HepG2 (cell line): ENCODE measurements around the gene CAMK2G. TPM values are rescaled to one million over a fixed set of nuclear protein-coding genes. Genes with fewer than 3 reads are reported as not detected.

Experiments used
- ATAC-seq: fragments of 200-7000 bp; cut with Tn5 transposase; 3 replicates; pipeline ENCODE4 v1.9.1; 2020; ENCODE audit warnings: mild to moderate bottlenecking, moderate library complexity
- BruUV-seq: library from RNA; stranded (reverse); fragments of 400-500 nt; replicated peaks from 2 replicates; lab custom pipeline; 2021; lab: Mats Ljungman, UMichigan
- CTCF ChIA-PET: fragments of 300-600 bp; formaldehyde crosslinking; extraction: SDS; loops from one replicate; lab custom pipeline; 2021; ENCODE audit warnings: low total read pairs, inconsistent platforms, low intra/inter-chr PET ratio; lab: Yijun Ruan, JAX
- POLR2A ChIA-PET: fragments of 350-600 bp; sonication (Branson Sonifier 250); formaldehyde crosslinking; loops from one replicate; lab custom pipeline; 2020; ENCODE audit warnings: antibody characterized with exemption, inconsistent platforms; lab: Yijun Ruan, JAX
- DNase-seq: peaks from one replicate; pipeline ENCODE4 v3.0.0-alpha.2; 2015; ENCODE audit warnings: low spot score
- FAIRE-seq: peaks from 3 replicates; lab custom pipeline; 2011; peaks lifted over from hg19 to GRCh38; lab: Jason Lieb, UNC
- H2AFZ ChIP-seq: one replicate; pipeline ENCODE4 v1.6.1; 2011; ENCODE audit warnings: low read length, inconsistent platforms
- H3K27ac ChIP-seq: fragments of 300-600 bp; 3 replicates; pipeline ENCODE4 v1.8.0; 2011; ENCODE audit warnings: mixed run types, mild to moderate bottlenecking, mixed read lengths, low read length, inconsistent platforms; ENCODE audit not compliant: insufficient read depth; ENCODE audit errors: extremely low read length
- H3K27me3 ChIP-seq, 2 experiments: fragments of 200-600 bp in 1 of 2; 2 replicates in 1 of 2; 3 replicates in 1 of 2; pipeline versions ENCODE4 v1.6.0 to v1.8.0; 2011; ENCODE audit warnings: low read length in 2 of 2, mild to moderate bottlenecking in 2 of 2, moderate library complexity in 2 of 2, inconsistent platforms in 1 of 2; ENCODE audit not compliant: insufficient read depth in 2 of 2, control insufficient read depth in 1 of 2
- H3K36me3 ChIP-seq, 2 experiments: fragments of 200-600 bp in 1 of 2; replicated peaks in 1 of 2; 2 replicates in 1 of 2; 3 replicates in 1 of 2; pipeline versions ENCODE4 v1.5.1 to v1.8.0; 2011; ENCODE audit warnings: low read length in 2 of 2, inconsistent platforms in 1 of 2; ENCODE audit not compliant: insufficient read depth in 2 of 2, control insufficient read depth in 1 of 2
- H3K4me1 ChIP-seq: 2 replicates; pipeline ENCODE4 v1.5.1; 2012; ENCODE audit warnings: low read length, inconsistent platforms; ENCODE audit not compliant: insufficient read depth
- H3K4me2 ChIP-seq: 2 replicates; pipeline ENCODE4 v1.6.0; 2011; ENCODE audit warnings: low read depth, low read length, inconsistent platforms
- H3K4me3 ChIP-seq, 3 experiments: fragments of 200-600 bp in 1 of 3; sonication (generic), shearing (Covaris generic) in 1 of 3; replicated peaks in 1 of 3; 2 replicates each; pipeline ENCODE4 v1.5.1; 2011 to 2016; ENCODE audit warnings: low read length in 3 of 3, inconsistent platforms in 2 of 3, low read depth in 2 of 3, mild to moderate bottlenecking in 2 of 3, control low read depth in 1 of 3, mixed read lengths in 1 of 3; ENCODE audit not compliant: insufficient read depth in 1 of 3
- H3K79me2 ChIP-seq: one replicate; pipeline ENCODE4 v1.6.1; 2011; ENCODE audit warnings: low read length, inconsistent platforms; ENCODE audit not compliant: insufficient read depth
- H3K9ac ChIP-seq: 2 replicates; pipeline ENCODE4 v1.6.0; 2011; ENCODE audit warnings: mild to moderate bottlenecking, low read depth, low read length, inconsistent platforms; ENCODE audit not compliant: insufficient read depth
- H3K9me3 ChIP-seq: 2 replicates; pipeline ENCODE4 v1.5.1; 2012; ENCODE audit warnings: mild to moderate bottlenecking, low read length
- H4K20me1 ChIP-seq: 2 replicates; pipeline ENCODE4 v1.6.0; 2011; ENCODE audit warnings: inconsistent platforms, mild to moderate bottlenecking, low read length, moderate library complexity; ENCODE audit not compliant: insufficient read depth
- GATAD1 ChIP-seq: IDR thresholded peaks from 2 replicates; pipeline ENCODE4 v1.6.1; 2016; ENCODE audit warnings: missing genetic modification reagents, missing compliant biosample characterization
- ZFX ChIP-seq: sonication (generic); formaldehyde crosslinking; IDR thresholded peaks from 2 replicates; pipeline ENCODE4 v1.4.0; 2020; ENCODE audit warnings: mild to moderate bottlenecking, low read depth, missing genetic modification reagents, moderate library complexity
- ZZZ3 ChIP-seq: sonication (generic); formaldehyde crosslinking; IDR thresholded peaks from 2 replicates; pipeline ENCODE4 v1.4.0; 2020; ENCODE audit warnings: missing genetic modification reagents, mild to moderate bottlenecking, borderline replicate concordance
- WGBS: methylation state at CpG from one replicate; pipeline ENCODE4 v1.1.6; 2017; ENCODE audit warnings: low lambda C conversion rate; 5-methylcytosine and 5-hydroxymethylcytosine counted together
- in situ Hi-C: cut with HindIII; loops from 2 replicates; pipeline ENCODE4 v1.10.0; 2017; ENCODE audit warnings: low pct_unique_long_range_greater_than_20kb; ENCODE audit not compliant: extremely low pct_ligation_motif_present
- intact Hi-C: fragments of 100-400 bp; cut with micrococcal nuclease; formaldehyde crosslinking; loops from one replicate; pipeline ENCODE4 v1.10.0; 2022; ENCODE audit not compliant: unreplicated experiment
- polyA plus RNA-seq, 8 experiments: library from polyadenylated mRNA; depleted of rRNA in 3 of 8; stranded (reverse) in 7 of 8; unstranded in 1 of 8; fragments of >200 nt; fragmentation: Illumina TruSeq in 4 of 8; extraction: Trizol in 4 of 8; gene quantifications; 2 replicates each; pipeline versions ENCODE4 v1.2.1 to v1.2.3, GENCODE V29; 2011 to 2016; ENCODE audit warnings: low read depth in 4 of 8, missing spikeins in 1 of 8, mixed read lengths in 1 of 8; ENCODE audit not compliant: insufficient read depth in 1 of 8
- total RNA-seq, 5 experiments: library from RNA; depleted of rRNA; stranded (reverse); fragments of >200 nt; fragmentation: Illumina TruSeq; extraction: Trizol; gene quantifications; 2 replicates each; pipeline ENCODE4 v1.2.3, GENCODE V29; 2016; ENCODE audit warnings: low read depth in 1 of 5
- TF ChIP-seq, protein P1 (sequence below): sonication (generic); formaldehyde crosslinking; IDR thresholded peaks from 2 replicates; pipeline ENCODE4 v1.4.0; 2020; ENCODE audit warnings: missing genetic modification reagents, mild to moderate bottlenecking, borderline replicate concordance

Gene CAMK2G
- total and polyA plus RNA-seq, 2 of the 13 experiments (the other 11 are each of a cell fraction or from before 2014, with no cell fraction given), result 15.9 to 18.8 TPM

GRCh38 chr10:73853196-73853595, 21.2 kb downstream of the CAMK2G start:
- POLR2A ChIA-PET, result interaction anchor here (1.8 kb wide), 1 partner anchor 13 kb away, joined by 6 read pairs; no protein-coding TSS in a partner anchor
- no peak for DNase-seq
- BruUV-seq, result no TSS peak
- TF ChIP-seq GATAD1 (CRISPR knock-in tag), result no peak
- TF ChIP-seq ZFX (CRISPR knock-in tag), result no peak
- TF ChIP-seq, protein P1, sequence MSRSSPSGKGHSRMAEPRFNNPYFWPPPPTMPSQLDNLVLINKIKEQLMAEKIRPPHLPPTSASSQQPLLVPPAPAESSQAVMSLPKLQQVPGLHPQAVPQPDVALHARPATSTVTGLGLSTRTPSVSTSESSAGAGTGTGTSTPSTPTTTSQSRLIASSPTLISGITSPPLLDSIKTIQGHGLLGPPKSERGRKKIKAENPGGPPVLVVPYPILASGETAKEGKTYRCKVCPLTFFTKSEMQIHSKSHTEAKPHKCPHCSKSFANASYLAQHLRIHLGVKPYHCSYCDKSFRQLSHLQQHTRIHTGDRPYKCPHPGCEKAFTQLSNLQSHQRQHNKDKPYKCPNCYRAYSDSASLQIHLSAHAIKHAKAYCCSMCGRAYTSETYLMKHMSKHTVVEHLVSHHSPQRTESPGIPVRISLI (CRISPR knock-in tag), result no peak
- peaks cover 23% of the 10 kb centered on the region for H3K4me1 ChIP-seq
- no peak overlapping the region for H3K27ac ChIP-seq
- H3K36me3 ChIP-seq, result peaks cover 11 to 50% of the 10 kb centered on the region in 2 experiments
- no peak for FAIRE-seq
- WGBS, result 96% methylated on average over 10 of the region's 10 CpGs
- no peak overlapping the region for H3K4me3 ChIP-seq
- H3K9ac ChIP-seq, result no peak overlapping the region
- intact Hi-C loops, result no loop called here
- no peak overlapping the region for H2AFZ ChIP-seq
- H3K79me2 ChIP-seq, result no peaks in the 10 kb centered on the region
- no peak overlapping the region for H3K4me2 ChIP-seq
- CTCF ChIA-PET, result no interaction called here
- no peaks in the 10 kb centered on the region for H3K9me3 ChIP-seq
- in situ Hi-C loops, result no loop called here
- H4K20me1 ChIP-seq, result no peaks in the 10 kb centered on the region
- ATAC-seq, result no peak
- H3K27me3 ChIP-seq, result no peaks in the 10 kb centered on the region

GRCh38 chr10:73850863-73851461, 23.4 kb downstream of the CAMK2G start:
- H3K9me3 ChIP-seq, result no peaks in the 10 kb centered on the region
- ChIA-PET CTCF (interaction anchor here (4.9 kb wide), 1 partner anchor 29 kb away, joined by 60 read pairs; no protein-coding TSS in a partner anchor), POLR2A (interaction anchor here (1.4 to 2.4 kb wide), 2 partner anchors 11 kb away, joined by 4 to 11 read pairs; no protein-coding TSS in a partner anchor)
- H3K36me3 ChIP-seq, result peaks cover 23 to 59% of the 10 kb centered on the region in 2 experiments
- no peak overlapping the region for H2AFZ ChIP-seq
- no peak overlapping the region for H3K4me2 ChIP-seq
- BruUV-seq, result no TSS peak
- H4K20me1 ChIP-seq, result no peaks in the 10 kb centered on the region
- in situ Hi-C loops (no loop called here), intact Hi-C loops (no loop called here)
- 85% methylated on average over 15 of the region's 15 CpGs for WGBS
- ATAC-seq (no peak), FAIRE-seq (no peak), DNase-seq (no peak)
- no peak overlapping the region for H3K27ac ChIP-seq
- H3K4me3 ChIP-seq, result no peak overlapping the region
- no peaks in the 10 kb centered on the region for H3K79me2 ChIP-seq
- H3K9ac ChIP-seq, result no peak overlapping the region
- peaks cover 16% of the 10 kb centered on the region for H3K4me1 ChIP-seq
- no peaks in the 10 kb centered on the region for H3K27me3 ChIP-seq
- no peak for TF ChIP-seq ZZZ3 (CRISPR knock-in tag)
